ENCODE measurements around the gene ADGRD1. TPM values are rescaled to one million over a fixed set of nuclear protein-coding genes. Genes with fewer than 3 reads are reported as not detected.

The ADGRD1 gene
- total RNA-seq, 2 experiments from 2014 or later = 0.64 to 1.0 TPM

DNA sequence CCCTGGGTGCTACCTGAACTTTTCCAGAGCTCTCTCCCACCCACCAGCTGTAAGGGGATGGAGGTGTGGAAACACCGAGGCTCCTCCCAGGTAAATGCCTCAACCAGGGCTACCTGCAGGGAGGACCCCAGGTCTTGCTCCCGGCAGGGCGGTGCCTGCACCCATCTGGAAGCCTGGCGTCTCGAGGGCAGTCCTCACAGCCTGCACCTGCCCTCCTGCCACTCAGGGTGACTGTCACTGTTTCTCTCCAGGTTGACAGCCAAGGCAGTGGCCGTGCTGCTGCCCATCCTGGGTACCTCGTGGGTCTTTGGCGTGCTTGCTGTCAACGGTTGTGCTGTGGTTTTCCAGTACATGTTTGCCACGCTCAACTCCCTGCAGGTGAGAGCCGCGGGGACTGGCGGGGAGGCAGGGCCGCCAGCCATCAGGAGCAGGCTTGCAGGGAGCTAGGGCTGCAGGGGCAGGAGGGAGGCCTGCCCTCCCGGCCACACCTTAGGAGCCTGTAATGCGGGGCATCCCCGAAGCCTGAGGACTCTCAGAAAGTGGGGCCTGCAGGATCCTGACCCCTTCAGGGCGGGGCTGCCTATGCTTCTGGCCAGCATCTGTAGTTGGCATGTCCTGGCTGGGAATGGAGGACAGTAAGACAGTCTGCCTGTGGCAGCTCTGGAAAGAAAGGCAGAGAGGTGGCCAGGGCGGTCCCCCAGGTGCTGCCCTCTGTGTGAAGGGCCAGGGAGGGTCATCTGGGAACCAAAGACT is 182.3 kb downstream of the ADGRD1 start:
- ChIA-PET POLR2A (no interaction called here), CTCF (interaction anchor here (1.4 to 6.0 kb wide), 2 partner anchors 30 to 32 kb away, joined by 4 to 197 read pairs; no protein-coding TSS in a partner anchor)
- H3K36me3 Mint-ChIP-seq = no peaks in the 10 kb centered on the region
- H3K27me3 Mint-ChIP-seq = peaks cover 2% of the 10 kb centered on the region
- no peak for DNase-seq
- no peak overlapping the region for H3K27ac Mint-ChIP-seq
- no peaks in the 10 kb centered on the region for H3K4me1 Mint-ChIP-seq (ENCODE audit: low read depth)
- H3K9me3 Mint-ChIP-seq = no peaks in the 10 kb centered on the region
- intact Hi-C loops (cut with micrococcal nuclease) = loop anchor here (10.0 kb wide), 1 partner anchor 221 kb away; no protein-coding TSS in a partner anchor
- no peak overlapping the region for H3K4me3 Mint-ChIP-seq

DNA sequence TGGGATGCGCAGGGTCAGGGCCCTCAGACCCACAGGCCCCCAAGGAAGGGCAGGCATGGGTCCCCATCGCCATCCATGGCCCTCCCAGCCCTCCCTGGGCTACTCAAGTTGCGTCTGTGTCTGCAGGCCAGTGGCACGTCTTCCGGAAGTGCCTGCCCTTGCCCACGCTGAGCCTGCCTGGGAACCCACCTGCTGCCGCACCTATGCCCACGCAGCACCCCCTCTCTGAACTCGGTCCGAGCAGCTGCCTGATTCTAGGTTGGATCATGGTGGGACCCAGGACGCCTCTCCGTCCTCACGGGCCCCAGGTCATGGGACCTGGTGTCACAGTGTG is 182.8 kb downstream of the ADGRD1 start:
- Mint-ChIP-seq H3K27ac (no peak overlapping the region), H3K4me3 (no peak overlapping the region), H3K36me3 (no peaks in the 10 kb centered on the region), H3K27me3 (peaks cover 2% of the 10 kb centered on the region), H3K9me3 (no peaks in the 10 kb centered on the region), H3K4me1 (ENCODE audit: low read depth) (no peaks in the 10 kb centered on the region)
- intact Hi-C loops (cut with micrococcal nuclease) = loop anchor here (10.0 kb wide), 1 partner anchor 222 kb away; no protein-coding TSS in a partner anchor
- CTCF ChIA-PET = interaction anchor here (1.4 kb wide), 1 partner anchor 32 kb away, joined by 4 read pairs; no protein-coding TSS in a partner anchor
- POLR2A ChIA-PET = no interaction called here
- no peak for DNase-seq

DNA sequence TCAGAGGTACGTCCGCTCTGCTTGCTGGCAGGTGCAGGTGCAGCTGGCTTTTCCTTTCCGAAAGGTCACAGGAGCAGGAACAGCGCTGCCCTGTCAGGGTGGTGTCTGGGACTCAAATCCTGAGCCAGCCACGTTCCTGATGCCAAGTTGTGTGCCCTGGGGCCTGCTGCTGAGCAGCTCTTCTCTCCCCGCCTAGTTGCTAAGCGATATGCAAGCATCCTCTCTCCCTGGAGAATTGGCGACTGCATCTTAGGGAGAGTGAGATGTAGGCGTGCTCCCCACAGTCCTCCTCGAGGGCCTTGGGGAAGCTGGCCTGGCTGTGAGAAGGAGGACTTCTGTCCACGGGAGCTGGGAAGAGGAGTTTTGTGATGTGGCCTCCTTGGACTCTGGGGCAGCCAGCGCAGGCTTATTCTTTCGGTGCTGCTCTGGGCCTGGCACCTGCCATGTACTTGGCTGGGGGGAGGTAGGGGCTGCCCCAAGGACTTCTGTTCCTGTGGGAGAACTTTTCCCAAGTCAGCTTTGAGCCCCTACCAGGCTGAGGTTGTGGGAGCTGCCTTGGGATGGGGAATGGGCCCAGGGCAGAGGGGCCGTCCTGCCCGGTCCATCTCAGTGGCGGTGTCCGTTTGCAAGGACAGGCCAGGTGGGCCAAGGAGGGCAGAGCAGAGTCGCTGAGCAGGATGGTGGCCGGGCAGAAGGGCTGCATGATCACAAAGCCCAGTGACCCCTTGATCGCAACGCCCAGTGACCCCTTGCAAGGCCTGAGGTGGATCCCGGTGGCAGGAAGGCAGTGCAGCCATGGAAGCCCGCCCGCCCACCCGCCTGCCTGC is 183.5 kb downstream of the ADGRD1 start:
- Mint-ChIP-seq H3K27ac (no peak overlapping the region), H3K9me3 (no peaks in the 10 kb centered on the region), H3K36me3 (no peaks in the 10 kb centered on the region), H3K4me3 (no peak overlapping the region), H3K4me1 (ENCODE audit: low read depth) (no peaks in the 10 kb centered on the region), H3K27me3 (peaks cover 2% of the 10 kb centered on the region)
- DNase-seq = no peak
- intact Hi-C loops (cut with micrococcal nuclease) = loop anchor here (10.0 kb wide), 1 partner anchor 222 kb away; no protein-coding TSS in a partner anchor
- POLR2A ChIA-PET = no interaction called here
- CTCF ChIA-PET = interaction anchor here (1.4 kb wide), 1 partner anchor 33 kb away, joined by 4 read pairs; no protein-coding TSS in a partner anchor

DNA sequence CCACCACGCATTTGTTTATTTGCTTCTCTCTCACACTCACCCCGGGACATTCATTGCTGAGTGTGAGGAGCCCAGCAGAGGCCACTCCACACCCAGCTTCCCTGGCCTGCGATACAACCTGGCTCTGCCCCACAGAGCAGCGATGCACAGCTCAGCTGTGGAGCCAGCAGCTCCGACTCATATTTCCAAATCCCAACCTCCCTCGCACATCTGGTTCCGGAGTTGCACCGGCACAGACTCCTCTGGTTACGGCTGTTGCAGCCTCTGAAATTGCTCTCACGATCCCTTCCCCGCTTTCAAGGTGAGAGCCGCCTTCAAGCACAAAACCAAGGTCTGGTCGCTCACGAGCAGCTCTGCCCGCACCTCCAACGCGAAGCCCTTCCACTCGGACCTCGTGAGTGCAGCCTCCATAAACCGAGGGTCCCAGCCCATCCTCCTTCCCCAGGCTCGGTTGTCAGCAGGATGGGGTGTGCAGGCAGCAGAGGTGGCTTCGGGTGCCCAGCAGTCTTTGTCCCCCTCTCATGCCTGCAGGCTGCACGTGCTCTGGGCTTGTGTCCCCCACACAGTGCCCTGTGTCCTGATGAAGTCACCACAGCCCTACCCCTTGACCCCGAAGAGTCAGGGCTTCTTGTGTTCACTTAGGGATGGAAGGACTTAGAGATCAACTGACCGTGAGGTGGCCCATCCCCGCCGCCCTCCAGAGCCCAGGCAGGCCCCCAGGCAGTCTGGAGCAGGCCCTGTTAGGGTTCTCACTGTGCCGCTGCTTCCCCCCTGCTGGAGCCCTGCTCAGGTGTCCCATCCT is 184.3 kb downstream of the ADGRD1 start:
- peaks cover 2% of the 10 kb centered on the region for H3K27me3 Mint-ChIP-seq
- H3K4me3 Mint-ChIP-seq = no peak overlapping the region
- H3K27ac Mint-ChIP-seq = no peak overlapping the region
- POLR2A ChIA-PET = no interaction called here
- no peaks in the 10 kb centered on the region for H3K9me3 Mint-ChIP-seq
- no peaks in the 10 kb centered on the region for H3K36me3 Mint-ChIP-seq
- CTCF ChIA-PET = no interaction called here
- no peaks in the 10 kb centered on the region for H3K4me1 Mint-ChIP-seq (ENCODE audit: low read depth)
- no peak for DNase-seq
- intact Hi-C loops (cut with micrococcal nuclease) = loop anchor here (10.0 kb wide), 1 partner anchor 223 kb away; no protein-coding TSS in a partner anchor

DNA sequence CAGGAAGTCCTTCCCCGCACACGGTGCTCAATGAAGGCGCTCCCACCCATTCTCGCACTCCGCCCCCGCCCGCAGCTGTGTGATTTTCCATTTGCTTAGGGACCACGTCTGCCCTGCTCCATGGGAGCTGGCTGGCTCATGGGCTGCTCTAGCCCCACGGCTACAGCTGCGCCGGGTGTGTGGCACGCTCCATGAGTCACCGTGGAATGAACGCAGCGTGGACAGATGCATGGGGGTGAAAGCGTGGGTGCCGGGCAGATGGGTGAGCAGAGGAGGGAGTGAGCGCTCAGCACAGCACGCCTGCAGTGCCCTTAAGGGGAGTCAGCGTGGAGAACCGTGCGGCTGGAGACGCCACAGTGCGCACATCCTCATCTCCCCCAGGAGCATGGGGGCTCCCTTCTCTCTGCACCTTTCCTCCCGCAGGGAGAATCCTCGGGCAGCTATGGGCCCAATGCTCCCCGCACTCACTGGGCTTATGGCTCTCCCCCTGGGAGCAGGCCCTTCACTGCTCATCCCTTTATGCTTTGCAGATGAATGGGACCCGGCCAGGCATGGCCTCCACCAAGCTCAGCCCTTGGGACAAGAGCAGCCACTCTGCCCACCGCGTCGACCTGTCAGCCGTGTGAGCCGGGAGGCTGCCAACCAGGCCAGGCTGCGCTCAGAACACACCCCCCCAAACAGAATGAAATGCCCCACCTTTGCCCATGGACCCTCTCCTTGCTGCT is 185.1 kb downstream of the ADGRD1 start:
- Mint-ChIP-seq H3K27ac (no peak overlapping the region), H3K27me3 (peaks cover 2% of the 10 kb centered on the region), H3K9me3 (no peaks in the 10 kb centered on the region), H3K36me3 (no peaks in the 10 kb centered on the region), H3K4me1 (ENCODE audit: low read depth) (no peaks in the 10 kb centered on the region), H3K4me3 (no peak overlapping the region)
- POLR2A ChIA-PET = no interaction called here
- CTCF ChIA-PET = no interaction called here
- DNase-seq = no peak
- intact Hi-C loops (cut with micrococcal nuclease) = loop anchor here (10.0 kb wide), 1 partner anchor 224 kb away; no protein-coding TSS in a partner anchor

DNA sequence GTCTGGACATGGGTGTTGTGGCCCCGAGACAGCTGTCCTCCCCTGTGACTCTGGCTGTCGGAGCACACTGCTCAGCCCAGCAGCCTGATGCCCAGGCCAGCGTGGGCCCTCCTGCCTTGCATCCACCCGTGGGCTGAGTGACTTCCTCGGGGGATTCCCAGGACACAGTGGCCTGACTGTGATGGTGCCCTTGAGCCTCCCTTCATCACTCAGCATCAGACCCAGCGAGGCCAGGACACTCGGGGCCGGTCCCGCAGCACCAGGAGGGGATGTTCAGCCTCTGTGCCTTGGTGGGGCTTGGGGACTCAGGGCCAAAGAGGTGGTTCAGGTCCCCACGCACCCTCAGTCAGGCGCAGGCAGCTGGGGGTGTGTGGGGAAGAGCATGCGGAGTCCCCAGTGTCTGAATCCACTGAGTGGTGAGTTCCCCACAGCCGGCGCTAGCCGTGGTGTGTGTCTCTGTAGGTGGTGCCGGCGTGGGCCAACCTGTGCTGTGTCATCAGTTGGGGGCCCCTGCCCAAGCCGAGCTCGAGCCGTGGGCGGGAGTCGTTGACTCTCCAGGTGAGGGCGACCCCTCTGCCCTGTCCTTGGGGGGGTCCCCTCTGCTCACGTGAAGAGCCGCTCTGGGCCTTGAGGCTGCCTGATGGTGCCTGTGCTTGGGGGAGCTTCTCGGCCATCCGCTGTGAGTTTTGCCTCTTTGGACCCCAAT is 185.8 kb downstream of the ADGRD1 start:
- ChIA-PET POLR2A (no interaction called here), CTCF (no interaction called here)
- Mint-ChIP-seq H3K36me3 (no peaks in the 10 kb centered on the region), H3K4me1 (ENCODE audit: low read depth) (no peaks in the 10 kb centered on the region), H3K27ac (no peak overlapping the region), H3K27me3 (peaks cover 5% of the 10 kb centered on the region), H3K4me3 (no peak overlapping the region), H3K9me3 (no peaks in the 10 kb centered on the region)
- intact Hi-C loops (cut with micrococcal nuclease) = loop anchor here (10.0 kb wide), 1 partner anchor 225 kb away; no protein-coding TSS in a partner anchor
- no peak for DNase-seq

DNA sequence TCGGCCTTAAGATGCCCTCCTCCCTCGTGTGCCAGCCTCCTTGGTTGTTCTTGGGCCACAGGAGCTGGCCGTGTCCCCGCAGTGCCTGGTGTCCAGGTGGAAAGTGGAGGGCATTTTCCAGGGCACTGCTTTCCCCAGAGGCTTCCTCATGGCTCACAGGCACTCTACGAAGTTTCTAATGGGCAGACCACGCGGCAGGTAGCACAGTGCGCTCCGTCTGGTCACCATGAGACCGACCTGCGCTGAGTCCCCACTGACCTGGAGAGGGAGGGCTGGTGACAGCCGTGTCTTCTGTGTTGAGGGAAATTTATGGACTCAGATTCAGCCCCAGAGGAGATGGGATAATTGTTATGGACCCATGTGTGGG is 186.3 kb downstream of the ADGRD1 start:
- CTCF ChIA-PET = no interaction called here
- intact Hi-C loops (cut with micrococcal nuclease) = no loop called here
- no peaks in the 10 kb centered on the region for H3K4me1 Mint-ChIP-seq (ENCODE audit: low read depth)

DNA sequence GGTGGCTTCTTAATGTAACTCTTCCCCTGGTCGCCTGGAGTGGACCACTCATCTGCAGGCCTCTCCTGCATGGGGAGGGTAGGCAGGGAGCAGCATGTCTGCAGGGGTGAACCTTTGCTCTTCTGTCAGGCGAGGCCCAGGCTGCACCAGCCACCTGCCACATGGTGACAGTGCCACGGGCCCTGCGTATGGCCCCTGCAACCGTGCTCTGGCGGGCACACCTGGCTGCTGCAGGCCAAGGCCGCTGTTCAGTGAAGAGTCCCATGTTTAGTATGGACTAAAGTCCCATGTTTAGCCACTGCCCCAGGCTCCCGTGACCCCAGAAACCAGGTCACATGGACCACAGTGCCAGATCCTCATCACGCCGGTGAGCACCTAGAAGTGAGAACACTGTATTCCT is 187.0 kb downstream of the ADGRD1 start:
- POLR2A ChIA-PET = no interaction called here
- no peak overlapping the region for H3K27ac Mint-ChIP-seq
- intact Hi-C loops (cut with micrococcal nuclease) = no loop called here
- no peaks in the 10 kb centered on the region for H3K36me3 Mint-ChIP-seq
- no peaks in the 10 kb centered on the region for H3K4me1 Mint-ChIP-seq (ENCODE audit: low read depth)
- H3K27me3 Mint-ChIP-seq = peaks cover 5% of the 10 kb centered on the region
- no peak overlapping the region for H3K4me3 Mint-ChIP-seq
- CTCF ChIA-PET = no interaction called here
- H3K9me3 Mint-ChIP-seq = no peaks in the 10 kb centered on the region
- no peak for DNase-seq

More for the DNA sequence above, 186.3 kb downstream of the ADGRD1 start:
- peaks cover 5% of the 10 kb centered on the region for H3K27me3 Mint-ChIP-seq
- H3K9me3 Mint-ChIP-seq = no peaks in the 10 kb centered on the region
- H3K4me3 Mint-ChIP-seq = no peak overlapping the region
- H3K27ac Mint-ChIP-seq = no peak overlapping the region
- no peaks in the 10 kb centered on the region for H3K36me3 Mint-ChIP-seq
- POLR2A ChIA-PET = no interaction called here
- no peak for DNase-seq

DNA sequence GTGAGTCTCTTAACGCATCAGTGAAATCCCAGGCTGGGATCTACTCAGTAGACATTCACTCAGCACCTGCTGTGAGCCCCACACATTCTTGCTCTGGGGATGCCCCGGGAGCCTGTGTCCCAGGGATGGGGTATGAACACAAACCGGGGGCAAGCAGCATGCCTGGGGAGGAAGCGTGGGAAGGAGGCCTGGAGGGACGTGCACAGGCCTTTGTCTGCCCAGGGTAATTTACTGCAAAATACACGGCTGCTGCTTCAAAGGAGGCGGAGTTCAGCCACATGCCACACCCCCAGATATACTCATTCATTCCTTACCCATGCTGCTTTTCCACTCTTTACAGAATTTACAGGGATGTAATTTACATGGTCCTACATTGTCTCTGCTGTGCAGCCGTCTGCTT is 187.8 kb downstream of the ADGRD1 start:
- DNase-seq = no peak
- Mint-ChIP-seq H3K4me1 (ENCODE audit: low read depth) (no peaks in the 10 kb centered on the region), H3K9me3 (no peaks in the 10 kb centered on the region), H3K36me3 (no peaks in the 10 kb centered on the region), H3K4me3 (no peak overlapping the region), H3K27ac (no peak overlapping the region), H3K27me3 (peaks cover 5% of the 10 kb centered on the region)
- ChIA-PET POLR2A (no interaction called here), CTCF (no interaction called here)
- intact Hi-C loops (cut with micrococcal nuclease) = no loop called here

DNA sequence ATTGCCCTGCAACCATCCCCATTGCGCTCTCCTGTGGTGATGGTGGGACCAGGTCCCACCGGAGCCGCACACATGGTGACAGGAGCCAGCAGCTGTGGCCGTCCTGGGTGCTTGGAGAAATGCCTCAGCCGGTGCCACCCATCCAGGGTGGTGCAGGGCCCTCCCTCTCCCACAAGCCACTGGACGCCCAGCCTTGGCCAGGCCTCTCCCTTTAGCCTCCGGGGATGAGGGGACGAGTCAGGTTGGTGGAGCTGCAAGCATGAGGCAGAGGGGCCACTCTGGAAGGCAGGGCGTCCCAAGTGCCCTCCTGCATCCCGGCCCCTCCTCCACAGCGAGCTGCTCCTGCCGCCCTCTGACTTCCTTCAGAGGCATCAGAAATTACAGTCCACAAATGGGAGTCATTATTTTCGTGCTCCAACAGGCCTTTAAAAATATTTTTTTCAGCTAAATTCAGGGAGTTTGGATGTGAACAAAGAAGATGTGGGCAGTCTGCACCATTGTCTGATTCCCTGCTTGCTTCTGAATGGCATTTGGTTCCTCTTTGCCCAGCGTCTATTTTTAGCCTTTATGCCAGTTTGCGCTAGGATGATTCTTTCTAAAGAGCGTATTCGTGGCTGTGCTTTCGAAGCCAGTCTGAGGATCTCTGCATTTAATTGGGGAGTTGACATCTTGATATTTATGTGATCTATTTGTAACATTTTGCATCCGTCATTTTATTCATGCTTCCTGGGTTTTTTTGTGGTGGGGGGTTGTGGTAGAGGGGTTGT is 189.4 kb downstream of the ADGRD1 start:
- Mint-ChIP-seq H3K9me3 (no peaks in the 10 kb centered on the region), H3K27ac (no peak overlapping the region), H3K4me1 (ENCODE audit: low read depth) (no peaks in the 10 kb centered on the region), H3K4me3 (no peak overlapping the region), H3K27me3 (peaks cover 8% of the 10 kb centered on the region), H3K36me3 (no peaks in the 10 kb centered on the region)
- intact Hi-C loops (cut with micrococcal nuclease) = no loop called here
- POLR2A ChIA-PET = no interaction called here
- DNase-seq = no peak
- CTCF ChIA-PET = interaction anchor here (0.8 to 2.0 kb wide), 2 partner anchors 10 to 11 kb away, joined by 4 to 10 read pairs; no protein-coding TSS in a partner anchor
